Neuronal stem cell (in vitro differentiated cells): ENCODE data around the gene B4GALT1.

Source experiments
- DNase-seq: peaks from one replicate; pipeline ENCODE4 v3.0.0-alpha.2; 2013; ENCODE audit warnings: low spot score
- H2AFZ ChIP-seq: one replicate; pipeline ENCODE4 v1.6.1; 2013; ENCODE audit warnings: mild to moderate bottlenecking, low read length, inconsistent platforms
- H2AK5ac ChIP-seq: 2 replicates; pipeline ENCODE4 v1.6.1; 2013; ENCODE audit warnings: low read depth, mild to moderate bottlenecking, inconsistent platforms, low read length, moderate library complexity, mixed read lengths
- H2BK120ac ChIP-seq: 2 replicates; pipeline ENCODE4 v1.6.1; 2013; ENCODE audit warnings: low read depth, mild to moderate bottlenecking, inconsistent platforms, low read length, moderate library complexity, mixed read lengths
- H2BK12ac ChIP-seq: one replicate; pipeline ENCODE4 v1.6.1; 2013; ENCODE audit warnings: low read length, inconsistent platforms
- H2BK15ac ChIP-seq: 2 replicates; pipeline ENCODE4 v1.6.1; 2013; ENCODE audit warnings: mild to moderate bottlenecking, low read length, inconsistent platforms, mixed read lengths
- H2BK5ac ChIP-seq: one replicate; pipeline ENCODE4 v1.6.1; 2013; ENCODE audit warnings: inconsistent platforms, mild to moderate bottlenecking, low read length, moderate library complexity
- H3K14ac ChIP-seq: one replicate; pipeline ENCODE4 v1.6.1; 2013; ENCODE audit warnings: low read length, inconsistent platforms
- H3K18ac ChIP-seq: 2 replicates; pipeline ENCODE4 v1.6.1; 2013; ENCODE audit warnings: low read length, inconsistent platforms
- H3K23ac ChIP-seq: 2 replicates; pipeline ENCODE4 v1.6.1; 2013; ENCODE audit warnings: low read depth, mild to moderate bottlenecking, mixed read lengths, low read length, inconsistent platforms; ENCODE audit not compliant: poor library complexity
- H3K27ac ChIP-seq: replicated peaks from 3 replicates; pipeline ENCODE4 v1.5.1; 2013; ENCODE audit warnings: low read length, inconsistent platforms
- H3K27me3 ChIP-seq, 3 experiments: 2 replicates each; pipeline ENCODE4 v1.6.1; 2013; ENCODE audit warnings: low read length in 3 of 3, mild to moderate bottlenecking in 2 of 3, inconsistent platforms in 1 of 3, low read depth in 1 of 3, mixed read lengths in 1 of 3, moderate library complexity in 1 of 3; ENCODE audit not compliant: control insufficient read depth in 3 of 3, insufficient read depth in 3 of 3
- H3K36me3 ChIP-seq, 2 donors: replicated peaks in 1 of 2; 2 replicates each; pipeline ENCODE4 v1.6.1; 2013; ENCODE audit warnings: low read length in 2 of 2; ENCODE audit not compliant: control insufficient read depth in 2 of 2, insufficient read depth in 2 of 2
- H3K4ac ChIP-seq: 2 replicates; pipeline ENCODE4 v1.6.1; 2013; ENCODE audit warnings: inconsistent platforms, mild to moderate bottlenecking, low read length, moderate library complexity
- H3K4me1 ChIP-seq, 2 donors: 1 replicate in 1 of 2; 2 replicates in 1 of 2; pipeline ENCODE4 v1.6.1; 2013; ENCODE audit warnings: low read length in 2 of 2, low read depth in 1 of 2; ENCODE audit not compliant: control insufficient read depth in 2 of 2, insufficient read depth in 1 of 2
- H3K4me2 ChIP-seq: one replicate; pipeline ENCODE4 v1.6.1; 2013; ENCODE audit warnings: mild to moderate bottlenecking, low read length, inconsistent platforms; ENCODE audit not compliant: insufficient read depth, poor library complexity, severe bottlenecking
- H3K4me3 ChIP-seq, 2 donors: 2 replicates each; pipeline ENCODE4 v1.5.1; 2013; ENCODE audit warnings: low read length in 2 of 2, mild to moderate bottlenecking in 2 of 2, inconsistent platforms in 1 of 2, moderate library complexity in 1 of 2
- H3K79me1 ChIP-seq: one replicate; pipeline ENCODE4 v1.6.1; 2013; ENCODE audit warnings: low read depth, mild to moderate bottlenecking, inconsistent platforms, low read length, moderate library complexity
- H3K9ac ChIP-seq: one replicate; pipeline ENCODE4 v1.6.1; 2013; ENCODE audit warnings: mild to moderate bottlenecking, low read depth, low read length, inconsistent platforms; ENCODE audit not compliant: poor library complexity
- H3K9me3 ChIP-seq, 2 donors: replicated peaks in 1 of 2; 2 replicates each; pipeline versions ENCODE3 to v1.6.1; 2013; ENCODE audit warnings: low read length in 2 of 2, mild to moderate bottlenecking in 2 of 2, inconsistent platforms in 1 of 2, low read depth in 1 of 2, mixed read lengths in 1 of 2, moderate library complexity in 1 of 2; ENCODE audit not compliant: control insufficient read depth in 2 of 2, insufficient read depth in 1 of 2
- H4K8ac ChIP-seq: one replicate; pipeline ENCODE4 v1.6.1; 2013; ENCODE audit warnings: low read depth, mild to moderate bottlenecking, inconsistent platforms, low read length, moderate library complexity
- H4K91ac ChIP-seq: one replicate; pipeline ENCODE4 v1.6.1; 2013; ENCODE audit warnings: low read length, low read depth, mild to moderate bottlenecking, inconsistent platforms; ENCODE audit not compliant: poor library complexity
- WGBS, 2 donors: extraction: QIAGEN DNeasy Blood & Tissue Kit; methylation state at CpG; one replicate each; pipeline ENCODE4 v1.1.7; 2013; ENCODE audit warnings: missing lambda C conversion rate in 2 of 2, mixed read lengths in 1 of 2; ENCODE audit not compliant: insufficient read length in 2 of 2, insufficient replicate concordance in 1 of 2; ENCODE audit errors: extremely low coverage in 2 of 2; 5-methylcytosine and 5-hydroxymethylcytosine counted together

Gene B4GALT1

DNA sequence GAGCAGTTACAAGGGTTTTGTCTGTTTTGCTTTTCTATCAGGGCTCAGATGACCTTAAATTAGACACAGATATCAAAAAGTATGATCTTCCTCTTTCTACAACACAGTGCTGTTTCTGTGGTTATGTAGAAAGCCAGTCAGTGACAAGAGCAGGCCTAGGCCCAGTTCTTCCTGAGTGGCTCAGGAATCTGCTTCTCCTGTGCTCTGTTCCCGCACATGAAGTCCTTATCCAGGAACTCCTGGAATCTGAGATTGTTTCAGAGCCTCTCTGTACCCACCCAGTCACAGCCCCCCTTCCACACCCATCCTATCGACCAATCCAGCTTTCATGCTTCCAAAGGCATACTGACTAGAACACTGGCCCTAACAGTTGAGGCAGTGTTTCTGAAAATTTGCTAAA is 50.3 kb downstream of the B4GALT1 start:
- Histone ChIP-seq H3K4me1 (no peaks in the 10 kb centered on the region), H3K9ac (no peak overlapping the region), H3K4ac (no peak overlapping the region), H2BK5ac (no peak overlapping the region), H2AFZ (no peak overlapping the region), H4K8ac (no peak overlapping the region), H2BK12ac (no peak overlapping the region), H2BK120ac (no peak overlapping the region), H3K23ac (no peak overlapping the region), H3K79me1 (no peaks in the 10 kb centered on the region), H3K27ac (no peak overlapping the region), H3K18ac (no peak overlapping the region), H3K36me3 (peaks cover 0 to 8% of the 10 kb centered on the region in 2 donors), H3K4me3 (no peak overlapping the region), H4K91ac (no peak overlapping the region), H3K4me2 (no peak overlapping the region), H2AK5ac (no peak overlapping the region), H3K27me3 (no peaks in the 10 kb centered on the region), H3K9me3 (no peaks in the 10 kb centered on the region), H2BK15ac (no peak overlapping the region), H3K14ac (no peak overlapping the region)
- no CpG with 5 or more reads among the region's 2 CpGs for WGBS, 2 donors
- no peak for DNase-seq

DNA sequence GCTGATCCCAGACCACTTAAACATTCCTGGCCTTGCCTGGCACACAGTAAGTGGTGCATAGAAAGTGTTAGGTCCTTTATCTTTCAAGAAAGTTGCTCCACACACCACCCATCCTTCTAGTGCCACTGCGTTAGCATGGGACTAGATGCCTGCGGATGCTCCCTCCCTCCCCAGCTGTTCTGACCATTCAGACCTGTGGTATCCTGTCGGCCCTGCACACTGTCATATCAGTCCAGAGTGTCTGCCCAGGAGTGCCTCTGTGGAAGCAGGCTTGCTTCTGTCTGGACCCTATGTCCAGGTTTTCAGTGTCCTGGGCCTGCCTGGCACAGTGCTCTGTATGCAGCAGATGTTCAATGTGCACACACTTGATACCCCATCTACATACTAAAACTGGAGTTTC is 52.4 kb downstream of the B4GALT1 start:
- Histone ChIP-seq H3K4ac (no peak overlapping the region), H3K18ac (no peak overlapping the region), H3K27me3 (no peaks in the 10 kb centered on the region), H3K4me1 (peaks cover 0 to 2% of the 10 kb centered on the region in 2 donors), H2AK5ac (no peak overlapping the region), H2BK5ac (no peak overlapping the region), H3K79me1 (no peaks in the 10 kb centered on the region), H3K4me2 (no peak overlapping the region), H3K4me3 (no peak overlapping the region), H2BK12ac (no peak overlapping the region), H3K27ac (no peak overlapping the region), H3K14ac (no peak overlapping the region), H4K8ac (no peak overlapping the region), H3K9me3 (no peaks in the 10 kb centered on the region), H3K36me3 (peaks cover 0 to 8% of the 10 kb centered on the region in 2 donors), H3K9ac (no peak overlapping the region), H2AFZ (no peak overlapping the region), H2BK15ac (no peak overlapping the region), H3K23ac (no peak overlapping the region), H2BK120ac (no peak overlapping the region), H4K91ac (no peak overlapping the region)
- WGBS, 2 donors, result no CpG with 5 or more reads among the region's 3 CpGs
- DNase-seq, result no peak

DNA sequence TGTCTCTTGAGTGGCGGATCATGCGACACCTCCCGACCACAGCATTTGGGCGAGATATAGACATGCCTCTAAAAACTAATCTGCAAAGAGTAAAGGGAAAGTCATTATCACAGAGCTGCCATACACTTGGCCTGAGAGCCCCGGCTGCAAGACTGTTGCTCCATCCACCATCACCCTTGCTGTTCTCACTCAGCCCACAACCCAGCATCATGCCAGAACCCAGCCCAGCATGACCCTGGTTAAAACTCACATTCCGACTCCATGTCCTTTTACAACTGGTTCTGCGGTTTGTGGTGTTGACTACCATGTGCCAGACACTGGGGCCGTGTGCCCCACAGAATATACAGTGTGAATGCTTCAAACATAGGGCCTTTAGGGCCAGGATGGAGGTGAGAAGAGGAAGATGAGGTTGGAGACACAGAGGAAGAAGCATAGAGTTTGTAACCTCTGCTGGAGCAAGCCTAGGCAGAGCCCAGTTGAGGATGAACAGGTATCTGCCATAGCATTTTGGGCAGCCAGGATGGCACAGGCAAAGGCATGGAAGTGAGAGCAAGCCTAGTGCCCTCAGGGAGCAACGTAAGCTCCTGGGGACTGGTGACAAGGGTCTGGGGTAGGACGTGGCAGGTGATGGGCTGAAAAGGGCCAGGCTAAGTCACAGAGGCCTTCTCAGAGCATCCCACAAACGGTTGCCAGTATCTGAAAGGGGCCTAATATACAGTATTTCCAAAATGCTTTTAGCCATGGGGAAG is 53.2 kb downstream of the B4GALT1 start:
- no peaks in the 10 kb centered on the region for H3K79me1 ChIP-seq
- H2BK15ac ChIP-seq, result no peak overlapping the region
- no peak overlapping the region for H4K91ac ChIP-seq
- peaks cover 0 to 2% of the 10 kb centered on the region in 2 donors for H3K4me1 ChIP-seq
- H3K9me3 ChIP-seq, result no peaks in the 10 kb centered on the region
- H3K4me3 ChIP-seq, result no peak overlapping the region
- H3K9ac ChIP-seq, result no peak overlapping the region
- H4K8ac ChIP-seq, result no peak overlapping the region
- H3K36me3 ChIP-seq, result peaks cover 0 to 8% of the 10 kb centered on the region in 2 donors
- H3K4ac ChIP-seq, result no peak overlapping the region
- no peak overlapping the region for H3K14ac ChIP-seq
- no peak overlapping the region for H3K27ac ChIP-seq
- H2BK5ac ChIP-seq, result no peak overlapping the region
- no peak overlapping the region for H3K18ac ChIP-seq
- H3K27me3 ChIP-seq, result no peaks in the 10 kb centered on the region
- H3K23ac ChIP-seq, result no peak overlapping the region
- no peak for DNase-seq
- H3K4me2 ChIP-seq, result no peak overlapping the region
- no peak overlapping the region for H2AK5ac ChIP-seq
- H2BK120ac ChIP-seq, result no peak overlapping the region
- no peak overlapping the region for H2BK12ac ChIP-seq
- H2AFZ ChIP-seq, result no peak overlapping the region
- no CpG with 5 or more reads among the region's 11 CpGs for WGBS, 2 donors

DNA sequence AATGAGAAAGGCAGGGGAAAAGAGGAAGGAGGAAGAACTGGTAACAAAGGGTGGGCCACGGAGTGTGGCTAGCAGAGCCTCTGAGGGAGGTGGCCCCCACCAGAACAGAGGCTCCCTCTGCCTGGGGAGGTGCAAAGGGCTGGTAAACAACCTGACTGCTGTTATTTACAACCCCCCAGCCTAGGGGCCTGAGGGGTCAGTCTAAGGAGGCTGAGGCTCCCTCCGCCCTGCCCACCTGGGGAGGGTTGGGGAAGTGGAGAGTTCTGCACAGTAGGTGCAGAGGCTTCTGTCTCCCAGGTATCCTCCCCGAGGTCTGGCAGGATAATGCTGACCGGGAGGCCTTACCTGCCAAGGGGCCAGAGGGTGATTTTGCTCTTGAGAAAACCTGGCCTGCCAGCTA is 55.0 kb downstream of the B4GALT1 start:
- no peak overlapping the region for H3K4ac ChIP-seq
- no peaks in the 10 kb centered on the region for H3K79me1 ChIP-seq
- no peak overlapping the region for H3K14ac ChIP-seq
- H3K4me3 ChIP-seq, result no peak overlapping the region
- peaks cover 0 to 2% of the 10 kb centered on the region in 2 donors for H3K4me1 ChIP-seq
- no peaks in the 10 kb centered on the region for H3K9me3 ChIP-seq
- no peak overlapping the region for H3K18ac ChIP-seq
- H2BK120ac ChIP-seq, result no peak overlapping the region
- H2BK5ac ChIP-seq, result no peak overlapping the region
- no peak overlapping the region for H2AK5ac ChIP-seq
- H3K36me3 ChIP-seq, result peaks cover 0 to 8% of the 10 kb centered on the region in 2 donors
- H4K8ac ChIP-seq, result no peak overlapping the region
- no CpG with 5 or more reads among the region's 4 CpGs for WGBS, 2 donors
- no peak overlapping the region for H3K9ac ChIP-seq
- no peak overlapping the region for H2BK12ac ChIP-seq
- H3K27ac ChIP-seq, result no peak overlapping the region
- no peak overlapping the region for H3K4me2 ChIP-seq
- no peak overlapping the region for H2AFZ ChIP-seq
- H2BK15ac ChIP-seq, result no peak overlapping the region
- H3K27me3 ChIP-seq, result no peaks in the 10 kb centered on the region
- H3K23ac ChIP-seq, result no peak overlapping the region
- DNase-seq, result no peak
- H4K91ac ChIP-seq, result no peak overlapping the region
